Measurements from ENCODE around the gene ATF6B. TPM values are rescaled to one million over a fixed set of nuclear protein-coding genes. Genes with fewer than 3 reads are reported as not detected.

ATF6B gene
- polyA plus RNA-seq (2013) = 95.2 TPM

DNA sequence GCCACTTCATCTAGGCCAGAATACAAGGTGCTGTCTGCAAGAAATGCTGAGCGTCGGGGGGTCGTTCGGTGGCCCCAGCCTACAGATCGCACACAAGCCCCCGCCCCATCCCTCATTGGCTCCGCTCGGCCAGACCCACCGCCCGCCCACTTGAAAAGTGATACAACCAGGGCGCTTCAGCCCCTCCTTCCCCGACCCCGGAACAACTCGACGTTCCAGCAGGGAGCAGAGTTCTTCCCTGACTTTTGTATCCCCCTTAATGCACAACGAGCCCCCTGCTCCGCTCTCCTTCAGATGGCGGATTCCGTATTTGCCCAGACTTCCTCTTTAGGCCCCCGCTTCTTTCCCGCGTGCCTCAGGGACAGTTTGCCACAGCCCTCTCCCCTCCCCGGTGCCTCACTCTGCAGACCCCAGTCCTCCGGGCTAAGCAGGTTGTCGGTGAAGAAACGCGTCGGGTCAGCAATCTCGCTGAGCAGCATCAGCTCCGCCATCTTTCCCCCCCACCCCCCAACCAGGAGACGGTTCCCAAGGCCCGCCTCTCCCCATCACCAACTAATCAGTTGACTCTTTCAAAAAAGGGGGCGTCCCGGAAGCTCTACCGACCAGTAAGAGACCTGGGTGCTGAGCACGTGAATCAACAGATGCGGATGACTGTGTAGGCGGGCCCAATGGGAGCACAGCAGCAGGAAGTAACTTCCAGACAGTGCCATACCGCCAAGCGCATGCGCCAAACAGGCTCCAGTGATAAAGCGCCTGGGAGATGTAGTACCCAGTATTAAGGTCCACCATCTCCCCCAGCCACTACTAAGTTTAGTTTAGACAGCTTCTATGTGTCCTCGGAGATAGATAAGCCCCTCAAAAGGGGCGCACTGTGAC, at the start of gene ATF6B:
Gene ATF6B (minus strand): TSS at position 530 of the 876 bp plus-strand sequence. CDS start 39 bp downstream, at position 491.
- CTCF ChIA-PET = interaction anchor here (1.0 to 5.0 kb wide), 4 partner anchors 10 to 24 kb away, joined by 3 to 31 read pairs (median 9); partner anchors contain the start of gene PRRT1
- Histone ChIP-seq H3K27me3 (replicated peaks in 2 of 5; ENCODE audit: control insufficient read depth in 4 of 5, insufficient read depth in 5 of 5, low read length in 4 of 5) (no peaks in the 10 kb centered on the region), H3K9me3 (ENCODE audit: control extremely low read depth in 1 of 5, control insufficient read depth in 4 of 5, insufficient read depth in 2 of 5, low read depth in 1 of 5, low read length in 4 of 5) (no peaks in the 10 kb centered on the region), H3K4me3 (ENCODE audit: control insufficient read depth in 1 of 7, extremely low read depth in 1 of 7, insufficient read depth in 4 of 7, low read depth in 2 of 7, low read length in 6 of 7) (peak within 1 kb of the TSS; percentile 92 to 99 (median 97)), H3K36me3 (ENCODE audit: control insufficient read depth in 4 of 4, insufficient read depth in 4 of 4, low read length in 3 of 4) (peaks cover 4 to 28% (median 21%) of the 10 kb centered on the region in 4 experiments), H3K4me1 (ENCODE audit: control extremely low read depth in 1 of 4, control insufficient read depth in 4 of 4, insufficient read depth in 4 of 4, low read length in 3 of 4) (peaks cover 1 to 30% (median 26%) of the 10 kb centered on the region in 4 experiments), H3K27ac (ENCODE audit: insufficient read depth in 1 of 2, low read depth in 1 of 2, low read length in 2 of 2, poor library complexity in 1 of 2, severe bottlenecking in 2 of 2) (peak within 1 kb of the TSS; percentile 87 to 96)
- peak; percentile 100 for DNase-seq
- POLR2A ChIA-PET = interaction anchor here (0.9 to 1.6 kb wide), 3 partner anchors 50 to 67 kb away, joined by 3 to 6 read pairs (median 3); partner anchors contain the start of gene GPSM3
- 1% methylated on average over 39 of the region's 44 CpGs for WGBS (ENCODE audit: insufficient coverage)

DNA sequence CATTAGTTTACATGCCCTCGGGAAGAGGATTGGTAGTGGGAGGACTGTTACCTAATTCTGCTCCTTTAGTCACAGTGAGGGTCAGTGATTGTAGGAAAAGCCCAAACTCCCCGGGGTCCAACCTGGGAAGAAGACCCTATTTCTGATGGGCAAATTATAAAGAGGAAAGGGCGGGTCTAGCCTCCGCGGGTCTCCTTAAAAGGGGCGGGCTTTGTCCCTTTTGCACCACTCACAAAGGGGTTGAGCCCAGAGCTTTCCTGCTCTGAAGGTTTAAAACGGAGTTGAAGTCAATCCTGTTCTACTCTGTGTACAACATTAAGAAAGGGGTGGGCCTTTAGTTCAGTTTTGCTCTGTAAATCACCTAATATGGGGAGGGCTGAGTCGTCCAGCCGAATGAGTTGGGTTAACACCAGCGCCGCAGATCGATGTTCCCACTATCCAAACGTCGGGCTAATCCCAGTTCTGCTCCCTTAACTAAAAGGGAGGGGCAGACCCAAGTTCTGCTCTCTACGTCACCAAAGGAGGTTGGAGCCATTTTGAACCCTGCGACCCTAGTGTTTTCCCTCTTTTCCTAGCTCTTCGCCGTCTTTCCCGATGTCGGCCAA, 49.2 kb upstream of the ATF6B start:
- peak overlapping the region; percentile 44 to 94 (median 83) for H3K4me3 ChIP-seq (ENCODE audit: control insufficient read depth in 1 of 7, extremely low read depth in 1 of 7, insufficient read depth in 4 of 7, low read depth in 2 of 7, low read length in 6 of 7)
- POLR2A ChIA-PET = interaction anchor here (0.6 to 2.1 kb wide), 4 partner anchors 15 to 49 kb away, joined by 3 to 6 read pairs (median 4); partner anchors contain the start of genes ATF6B and GPSM3
- peaks cover 21 to 61% (median 48%) of the 10 kb centered on the region in 4 experiments for H3K4me1 ChIP-seq (ENCODE audit: control extremely low read depth in 1 of 4, control insufficient read depth in 4 of 4, insufficient read depth in 4 of 4, low read length in 3 of 4)
- 0% methylated on average over 20 of the region's 20 CpGs for WGBS (ENCODE audit: insufficient coverage)
- DNase-seq = peak; percentile 62 to 75 (median 71)
- CTCF ChIA-PET = interaction anchor here (0.8 to 1.4 kb wide), 5 partner anchors 12 to 48 kb away, joined by 3 to 4 read pairs (median 3); partner anchors contain the start of genes EGFL8 and GPSM3
- peak overlapping the region; percentile 93 to 95 for H3K27ac ChIP-seq (ENCODE audit: insufficient read depth in 1 of 2, low read depth in 1 of 2, low read length in 2 of 2, poor library complexity in 1 of 2, severe bottlenecking in 2 of 2)
- no peaks in the 10 kb centered on the region for H3K9me3 ChIP-seq (ENCODE audit: control extremely low read depth in 1 of 5, control insufficient read depth in 4 of 5, insufficient read depth in 2 of 5, low read depth in 1 of 5, low read length in 4 of 5)
- peaks cover 3 to 24% (median 15%) of the 10 kb centered on the region in 4 experiments for H3K36me3 ChIP-seq (ENCODE audit: control insufficient read depth in 4 of 4, insufficient read depth in 4 of 4, low read length in 3 of 4)
- no peaks in the 10 kb centered on the region for H3K27me3 ChIP-seq (replicated peaks in 2 of 5; ENCODE audit: control insufficient read depth in 4 of 5, insufficient read depth in 5 of 5, low read length in 4 of 5)

DNA sequence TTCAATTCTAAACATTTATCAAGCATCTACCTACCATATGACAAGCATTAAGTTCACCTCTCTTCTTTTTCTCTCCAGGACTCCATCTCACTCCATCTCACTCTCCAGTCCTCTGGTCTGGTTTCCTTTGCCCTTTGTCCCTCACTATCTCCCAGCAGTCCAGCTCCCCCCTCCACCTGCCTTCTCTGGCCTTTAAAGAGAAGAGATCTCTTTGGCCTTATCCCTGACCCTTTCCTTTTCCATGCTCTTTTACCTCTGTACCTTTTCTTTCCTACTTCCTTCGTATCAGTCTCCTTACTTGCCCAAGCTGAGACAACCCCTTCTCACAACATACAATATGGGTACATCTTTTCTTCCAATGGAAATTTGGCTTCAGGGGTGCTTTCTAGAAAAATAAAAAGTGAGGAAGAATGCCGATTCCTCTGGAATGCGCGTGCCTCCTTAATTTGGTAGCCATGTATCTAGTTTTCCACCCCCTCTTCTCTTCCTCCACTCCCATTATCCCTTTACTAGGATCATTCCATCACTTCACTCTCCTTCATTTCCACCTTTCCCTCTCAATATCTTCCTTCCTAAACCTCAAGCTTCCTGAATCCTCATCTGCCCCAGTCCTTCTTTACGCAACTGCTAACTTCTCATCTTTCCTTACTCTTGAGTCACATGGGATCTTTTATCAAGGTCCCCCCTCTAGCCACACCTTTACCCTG, 48.6 kb upstream of the ATF6B start:
- Histone ChIP-seq H3K9me3 (ENCODE audit: control extremely low read depth in 1 of 5, control insufficient read depth in 4 of 5, insufficient read depth in 2 of 5, low read depth in 1 of 5, low read length in 4 of 5) (no peaks in the 10 kb centered on the region), H3K4me3 (ENCODE audit: control insufficient read depth in 1 of 7, extremely low read depth in 1 of 7, insufficient read depth in 4 of 7, low read depth in 2 of 7, low read length in 6 of 7) (peak overlapping the region in 6 of 7 experiments; percentile 73 to 94 (median 84)), H3K27me3 (replicated peaks in 2 of 5; ENCODE audit: control insufficient read depth in 4 of 5, insufficient read depth in 5 of 5, low read length in 4 of 5) (no peaks in the 10 kb centered on the region), H3K4me1 (ENCODE audit: control extremely low read depth in 1 of 4, control insufficient read depth in 4 of 4, insufficient read depth in 4 of 4, low read length in 3 of 4) (peaks cover 21 to 58% (median 48%) of the 10 kb centered on the region in 4 experiments), H3K27ac (ENCODE audit: insufficient read depth in 1 of 2, low read depth in 1 of 2, low read length in 2 of 2, poor library complexity in 1 of 2, severe bottlenecking in 2 of 2) (peak overlapping the region; percentile 93 to 95), H3K36me3 (ENCODE audit: control insufficient read depth in 4 of 4, insufficient read depth in 4 of 4, low read length in 3 of 4) (peaks cover 3 to 18% (median 13%) of the 10 kb centered on the region in 4 experiments)
- ChIA-PET POLR2A (interaction anchor here (2.1 kb wide), 1 partner anchor 19 kb away, joined by 6 read pairs; no protein-coding TSS in a partner anchor), CTCF (interaction anchor here (0.8 to 1.4 kb wide), 5 partner anchors 12 to 47 kb away, joined by 3 to 4 read pairs (median 3); partner anchors contain the start of genes EGFL8 and GPSM3)
- no peak for DNase-seq
- 73% methylated on average over 4 of the region's 5 CpGs for WGBS (ENCODE audit: insufficient coverage)

DNA sequence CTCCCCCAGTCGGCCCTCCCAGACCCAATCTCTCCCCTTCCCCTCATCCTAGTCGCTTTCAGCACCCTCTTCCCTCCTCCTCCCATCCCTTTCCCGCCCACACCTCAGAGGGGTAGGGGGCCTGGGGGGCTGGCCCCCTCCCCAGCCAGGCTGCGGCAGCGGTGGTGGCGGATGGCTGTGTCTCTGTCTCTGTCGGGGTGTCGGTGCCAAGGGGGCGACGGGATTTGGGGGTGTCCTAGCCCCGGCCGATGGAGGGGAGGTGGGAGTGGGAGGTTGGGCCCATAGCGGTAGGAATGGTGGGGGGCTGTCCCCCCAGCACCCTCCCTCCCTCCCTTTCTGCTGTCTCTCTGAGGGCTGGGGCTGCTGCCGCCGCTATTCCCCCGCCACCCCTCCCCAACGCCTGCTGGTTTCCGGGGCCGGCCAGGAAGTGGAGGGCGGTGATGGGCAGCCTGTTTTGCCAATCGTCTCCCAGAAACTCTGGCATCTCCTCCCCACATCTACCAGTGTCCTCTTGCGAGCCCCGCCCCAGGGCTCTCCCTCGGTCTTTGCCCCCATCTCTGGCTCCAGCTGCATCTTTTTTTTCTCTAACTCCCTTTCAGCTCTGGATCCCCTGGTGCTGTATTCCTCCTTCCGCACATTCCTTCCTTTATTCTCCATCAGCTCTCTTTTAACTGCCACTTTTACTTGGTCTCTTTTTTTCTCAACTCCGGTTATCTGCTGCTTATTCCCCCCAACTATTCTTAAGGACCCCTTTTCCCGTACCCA, 47.8 kb upstream of the ATF6B start, which contains the start of gene AGPAT1:
Gene AGPAT1 (minus strand): TSS at position 374 of the 765 bp plus-strand sequence. CDS start 4,588 bp downstream, outside the sequence.
- peaks cover 21 to 58% (median 48%) of the 10 kb centered on the region in 4 experiments for H3K4me1 ChIP-seq (ENCODE audit: control extremely low read depth in 1 of 4, control insufficient read depth in 4 of 4, insufficient read depth in 4 of 4, low read length in 3 of 4)

DNA sequence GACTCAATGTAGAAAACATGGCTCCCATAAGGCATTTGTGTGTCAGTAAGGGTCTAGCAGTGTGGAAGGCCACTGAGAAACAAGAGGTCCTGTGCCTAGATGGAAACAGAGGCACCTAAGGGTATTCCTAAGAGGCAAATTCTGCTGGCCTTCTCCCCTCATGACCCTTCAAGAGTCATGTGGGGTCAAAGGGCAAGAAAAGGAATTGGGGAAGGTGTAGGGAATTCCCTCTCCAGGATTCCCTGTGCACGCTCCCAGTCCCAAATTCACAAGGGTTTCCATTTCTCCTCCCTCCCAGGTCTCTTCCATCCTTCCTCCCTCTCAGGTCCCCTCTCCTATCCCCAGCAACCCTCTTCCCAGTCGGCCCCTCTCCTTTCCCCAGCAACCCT, 47.3 kb upstream of the ATF6B start:
- Histone ChIP-seq H3K9me3 (ENCODE audit: control extremely low read depth in 1 of 5, control insufficient read depth in 4 of 5, insufficient read depth in 2 of 5, low read depth in 1 of 5, low read length in 4 of 5) (no peaks in the 10 kb centered on the region), H3K27ac (ENCODE audit: insufficient read depth in 1 of 2, low read depth in 1 of 2, low read length in 2 of 2, poor library complexity in 1 of 2, severe bottlenecking in 2 of 2) (peak overlapping the region; percentile 81 to 92), H3K36me3 (ENCODE audit: control insufficient read depth in 4 of 4, insufficient read depth in 4 of 4, low read length in 3 of 4) (peaks cover 2 to 18% (median 13%) of the 10 kb centered on the region in 4 experiments), H3K4me3 (ENCODE audit: control insufficient read depth in 1 of 7, extremely low read depth in 1 of 7, insufficient read depth in 4 of 7, low read depth in 2 of 7, low read length in 6 of 7) (peak overlapping the region; percentile 46 to 94 (median 83)), H3K4me1 (ENCODE audit: control extremely low read depth in 1 of 4, control insufficient read depth in 4 of 4, insufficient read depth in 4 of 4, low read length in 3 of 4) (peaks cover 21 to 58% (median 48%) of the 10 kb centered on the region in 4 experiments), H3K27me3 (replicated peaks in 2 of 5; ENCODE audit: control insufficient read depth in 4 of 5, insufficient read depth in 5 of 5, low read length in 4 of 5) (no peaks in the 10 kb centered on the region)
- ChIA-PET CTCF (no interaction called here), POLR2A (no interaction called here)
- no peak for DNase-seq
- WGBS (ENCODE audit: insufficient coverage) = 40% methylated on average over 2 of the region's 2 CpGs

More for the DNA sequence above, 47.8 kb upstream of the ATF6B start, which contains the start of gene AGPAT1:
- Histone ChIP-seq H3K27me3 (replicated peaks in 2 of 5; ENCODE audit: control insufficient read depth in 4 of 5, insufficient read depth in 5 of 5, low read length in 4 of 5) (no peaks in the 10 kb centered on the region), H3K9me3 (ENCODE audit: control extremely low read depth in 1 of 5, control insufficient read depth in 4 of 5, insufficient read depth in 2 of 5, low read depth in 1 of 5, low read length in 4 of 5) (no peaks in the 10 kb centered on the region), H3K36me3 (ENCODE audit: control insufficient read depth in 4 of 4, insufficient read depth in 4 of 4, low read length in 3 of 4) (peaks cover 2 to 17% (median 11%) of the 10 kb centered on the region in 4 experiments), H3K27ac (ENCODE audit: insufficient read depth in 1 of 2, low read depth in 1 of 2, low read length in 2 of 2, poor library complexity in 1 of 2, severe bottlenecking in 2 of 2) (peak within 1 kb of the TSS; percentile 93 to 95), H3K4me3 (ENCODE audit: control insufficient read depth in 1 of 7, extremely low read depth in 1 of 7, insufficient read depth in 4 of 7, low read depth in 2 of 7, low read length in 6 of 7) (peak within 1 kb of the TSS; percentile 46 to 94 (median 83))
- 7% methylated on average over 8 of the region's 27 CpGs for WGBS (ENCODE audit: insufficient coverage)
- POLR2A ChIA-PET = interaction anchor here (2.1 kb wide), 1 partner anchor 20 kb away, joined by 6 read pairs; no protein-coding TSS in a partner anchor
- DNase-seq = peak; percentile 96 to 98 (median 96)
- CTCF ChIA-PET = interaction anchor here (1.0 to 1.3 kb wide), 2 partner anchors 28 to 40 kb away, joined by 3 read pairs; no protein-coding TSS in a partner anchor

DNA sequence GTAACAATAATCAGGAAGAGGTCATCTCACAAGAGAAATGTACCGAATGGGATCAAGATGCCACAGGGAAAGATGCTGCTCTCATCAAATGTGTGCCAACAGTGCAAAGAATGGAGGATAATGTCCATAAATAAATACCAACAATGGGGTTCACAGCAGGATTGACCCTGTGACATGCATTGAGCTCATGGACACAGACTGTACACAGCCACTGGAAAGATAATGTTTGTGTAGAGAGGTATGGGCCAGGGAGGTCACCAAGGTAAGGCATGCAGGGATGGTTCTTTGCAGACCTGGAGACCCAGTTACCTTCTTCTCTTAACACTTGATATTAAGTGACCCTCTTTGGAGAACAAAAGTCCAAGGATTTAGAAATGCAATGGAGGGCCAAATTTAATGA, 46.4 kb upstream of the ATF6B start:
- CTCF ChIA-PET = no interaction called here
- WGBS (ENCODE audit: insufficient coverage) = 100% methylated on average over 1 of the region's 1 CpG
- Histone ChIP-seq H3K36me3 (ENCODE audit: control insufficient read depth in 4 of 4, insufficient read depth in 4 of 4, low read length in 3 of 4) (peaks cover 6 to 21% (median 14%) of the 10 kb centered on the region in 4 experiments), H3K4me3 (ENCODE audit: control insufficient read depth in 1 of 7, extremely low read depth in 1 of 7, insufficient read depth in 4 of 7, low read depth in 2 of 7, low read length in 6 of 7) (peak overlapping the region in 1 of 7 experiments; percentile 85), H3K27me3 (replicated peaks in 2 of 5; ENCODE audit: control insufficient read depth in 4 of 5, insufficient read depth in 5 of 5, low read length in 4 of 5) (no peaks in the 10 kb centered on the region), H3K4me1 (ENCODE audit: control extremely low read depth in 1 of 4, control insufficient read depth in 4 of 4, insufficient read depth in 4 of 4, low read length in 3 of 4) (peaks cover 21 to 51% (median 41%) of the 10 kb centered on the region in 4 experiments), H3K9me3 (ENCODE audit: control extremely low read depth in 1 of 5, control insufficient read depth in 4 of 5, insufficient read depth in 2 of 5, low read depth in 1 of 5, low read length in 4 of 5) (no peaks in the 10 kb centered on the region), H3K27ac (ENCODE audit: insufficient read depth in 1 of 2, low read depth in 1 of 2, low read length in 2 of 2, poor library complexity in 1 of 2, severe bottlenecking in 2 of 2) (no peak overlapping the region)
- no peak for DNase-seq
- POLR2A ChIA-PET = no interaction called here

Measured in common myeloid progenitor, CD34-positive (primary cell).